SKM-1 treated with dmso at 0.1 percent for 144 hours (cell line): ENCODE measurements around the gene WNT11.
"Not testable (repeated sequence)": the region's sequence is repeated elsewhere in the genome, so short reads cannot be mapped to it uniquely, and the experiment has no call there.

ENCODE experiments used
- DNase-seq: peaks from one replicate; lab custom pipeline; 2025; ENCODE audit not compliant: unreplicated experiment; lab: John Stamatoyannopoulos, UW

The WNT11 gene

DNA sequence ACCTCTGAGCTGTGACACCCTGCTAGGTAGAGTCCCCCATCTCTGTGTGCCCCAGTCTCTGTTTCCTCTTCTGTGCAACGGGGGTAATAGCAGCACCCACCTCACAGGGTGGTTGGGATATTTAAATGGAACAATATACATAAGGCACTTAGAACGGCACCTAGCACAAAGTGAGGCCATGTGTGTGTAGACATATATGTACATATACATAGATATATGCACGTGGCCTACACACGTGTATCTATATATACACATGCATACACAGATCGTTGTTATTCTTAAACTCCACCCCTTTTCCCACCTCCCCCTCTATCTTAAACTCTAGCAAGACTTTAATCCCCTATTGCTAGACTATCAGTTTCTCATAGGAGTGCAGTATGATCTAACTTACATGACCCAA lies 2.4 kb downstream of the WNT11 start:
- no peak for DNase-seq

DNA sequence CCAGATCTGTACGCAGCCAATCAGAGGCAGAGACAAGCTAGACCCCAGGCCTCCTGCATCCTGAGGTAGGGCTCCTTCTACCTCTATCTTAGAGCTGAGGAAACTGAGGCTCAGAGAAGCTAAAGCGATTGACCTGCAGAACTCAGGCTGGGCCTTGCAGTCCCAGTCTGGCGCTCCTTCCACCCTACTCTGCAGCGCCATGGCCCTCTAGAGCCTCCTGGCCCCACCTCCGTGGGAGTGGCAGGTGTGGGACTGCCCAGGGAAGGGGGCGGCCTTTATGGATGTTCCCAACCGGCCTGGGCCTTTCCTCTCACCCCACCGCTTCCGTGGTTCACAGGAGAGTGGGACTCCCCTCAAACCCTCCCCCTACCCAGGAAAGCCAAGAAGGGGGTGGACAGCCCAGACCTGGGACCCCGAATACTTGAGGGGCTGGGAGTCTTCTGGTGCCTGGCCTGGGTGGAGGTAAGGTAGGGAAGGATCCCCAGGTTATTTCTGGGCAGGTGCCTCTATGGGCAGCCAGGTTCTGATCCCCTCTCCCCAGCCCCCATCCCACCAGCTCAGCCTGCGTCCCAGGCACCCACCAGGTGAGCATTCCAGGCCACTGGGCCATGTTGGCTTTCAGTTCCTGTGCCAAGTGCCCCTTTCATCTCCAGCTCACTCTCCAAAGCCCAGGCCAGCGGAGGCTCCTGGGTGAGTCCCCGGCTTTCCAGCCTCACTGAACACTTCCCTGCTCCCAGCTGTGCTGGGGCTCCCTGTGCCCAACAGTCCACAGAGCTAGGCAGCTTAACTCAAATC lies 3.0 kb downstream of the WNT11 start:
- no peak for DNase-seq

DNA sequence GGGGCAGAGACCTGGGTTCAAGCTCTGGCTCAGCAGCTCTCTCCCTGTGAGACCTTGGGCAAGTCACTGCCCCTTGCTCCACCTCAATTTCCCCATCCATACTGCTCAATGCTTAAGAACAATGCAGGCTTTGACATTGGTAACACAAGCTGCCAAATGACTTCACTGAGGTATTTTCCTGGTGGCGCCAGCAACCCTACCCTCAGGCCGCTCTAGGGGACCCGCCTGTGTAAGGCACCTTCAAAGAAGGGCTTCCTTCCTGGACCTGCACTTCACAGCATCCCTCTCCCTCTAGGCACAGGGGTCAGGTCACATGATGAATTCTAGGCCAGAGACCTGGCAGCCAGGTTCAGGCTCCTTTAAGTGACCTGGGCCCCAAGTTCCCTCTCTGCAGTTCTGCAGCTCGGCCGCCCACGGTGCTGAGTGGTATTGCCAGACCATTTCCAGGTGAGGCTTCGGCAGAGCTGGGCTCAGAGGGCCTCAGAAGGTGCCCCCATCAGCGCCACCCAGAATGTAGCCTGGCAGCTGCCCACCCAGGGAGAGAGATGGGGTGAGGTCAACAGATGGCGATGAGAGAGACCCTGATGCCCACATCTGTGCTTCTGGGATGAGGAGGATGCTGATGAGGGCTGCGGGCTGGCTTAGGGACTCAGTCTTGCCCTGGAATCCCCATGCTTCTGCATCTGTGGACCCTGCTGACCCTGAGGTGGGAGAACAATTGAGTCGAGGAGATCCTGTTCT lies 4.5 kb downstream of the WNT11 start:
- no peak for DNase-seq

DNA sequence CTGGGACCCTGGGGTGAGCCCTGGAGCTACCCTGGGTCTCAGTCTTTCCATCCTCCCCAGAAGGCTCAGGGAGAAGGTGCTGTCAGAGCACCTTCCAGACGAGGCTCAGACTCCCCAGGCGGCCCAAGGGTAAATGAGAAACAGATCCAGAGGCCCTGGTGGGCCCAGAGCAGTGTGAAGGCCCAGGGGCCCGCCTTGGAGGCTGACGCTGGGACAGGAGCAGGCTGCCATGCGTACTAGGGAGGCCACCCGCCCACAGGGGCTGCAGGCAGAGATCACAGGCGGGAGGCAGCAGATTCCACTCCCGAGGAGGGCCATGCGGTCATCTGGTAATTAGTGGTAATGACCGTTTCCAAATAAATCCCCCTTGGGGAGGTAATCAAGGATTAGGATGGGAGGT lies 5.2 kb downstream of the WNT11 start:
- DNase-seq: no peak

DNA sequence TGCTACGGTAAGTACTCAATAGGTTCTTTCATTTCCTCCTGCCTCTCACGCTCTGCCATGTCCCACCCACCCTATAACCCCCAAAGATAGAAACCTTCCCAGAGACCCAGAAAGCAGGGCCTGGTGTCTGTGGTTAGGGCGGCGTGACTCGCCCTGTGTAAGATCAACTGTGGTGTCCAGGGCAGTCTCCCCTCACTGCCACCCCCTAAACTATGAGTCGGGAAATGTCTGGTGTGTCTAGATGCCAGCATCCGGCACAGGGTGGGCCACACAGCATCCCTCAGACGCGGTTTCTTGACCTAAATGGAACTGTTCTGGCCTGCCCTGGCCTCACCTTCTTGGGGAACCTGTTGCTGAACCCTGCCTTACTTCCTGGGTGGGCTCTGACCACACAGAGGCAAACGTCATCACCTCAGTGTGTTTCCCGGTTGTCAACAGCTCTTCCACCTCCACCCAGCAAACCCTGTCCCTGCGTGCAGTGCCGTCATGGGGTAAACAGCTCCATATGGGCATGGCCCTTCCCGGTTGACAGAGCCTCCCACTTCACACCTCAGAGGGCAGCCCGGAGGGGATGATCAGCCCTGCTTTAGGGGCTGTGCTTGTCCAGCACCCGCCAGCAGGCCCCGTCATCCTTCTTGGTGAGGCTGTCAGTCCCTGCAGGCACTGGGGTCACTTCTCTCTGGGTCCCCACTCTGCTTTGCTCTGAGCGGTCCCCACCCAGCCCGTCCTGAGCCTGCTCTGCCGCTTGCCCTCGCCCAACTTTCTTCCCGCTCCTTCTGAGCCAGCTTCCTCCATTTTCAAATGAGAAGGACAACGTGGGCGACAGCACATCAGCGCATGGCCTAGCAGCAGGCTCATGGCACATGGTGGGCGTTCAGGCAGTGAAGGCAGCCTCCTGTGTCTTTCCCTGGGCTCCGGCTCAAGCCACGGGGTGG lies 6.0 kb downstream of the WNT11 start:
- no peak for DNase-seq

DNA sequence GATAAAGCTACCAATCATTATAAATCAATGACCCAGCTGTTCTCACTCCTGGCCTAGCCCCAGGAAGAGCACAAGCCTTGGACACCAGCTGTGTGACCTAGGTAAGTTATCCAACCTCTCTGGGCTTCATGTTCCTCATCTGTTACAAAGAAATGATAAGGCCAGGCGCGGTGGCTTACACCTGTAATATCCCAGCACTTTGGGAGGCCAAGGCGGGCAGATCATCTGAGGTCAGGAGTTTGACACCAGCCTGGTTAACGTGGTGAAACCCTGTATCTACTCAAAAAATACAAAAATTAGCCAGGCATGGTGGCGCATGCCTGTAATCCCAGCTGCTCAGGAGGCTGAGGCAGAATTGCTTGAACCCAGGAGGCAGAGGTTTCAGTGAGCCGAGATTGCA lies 7.6 kb downstream of the WNT11 start:
- not testable (repeated sequence) for DNase-seq

DNA sequence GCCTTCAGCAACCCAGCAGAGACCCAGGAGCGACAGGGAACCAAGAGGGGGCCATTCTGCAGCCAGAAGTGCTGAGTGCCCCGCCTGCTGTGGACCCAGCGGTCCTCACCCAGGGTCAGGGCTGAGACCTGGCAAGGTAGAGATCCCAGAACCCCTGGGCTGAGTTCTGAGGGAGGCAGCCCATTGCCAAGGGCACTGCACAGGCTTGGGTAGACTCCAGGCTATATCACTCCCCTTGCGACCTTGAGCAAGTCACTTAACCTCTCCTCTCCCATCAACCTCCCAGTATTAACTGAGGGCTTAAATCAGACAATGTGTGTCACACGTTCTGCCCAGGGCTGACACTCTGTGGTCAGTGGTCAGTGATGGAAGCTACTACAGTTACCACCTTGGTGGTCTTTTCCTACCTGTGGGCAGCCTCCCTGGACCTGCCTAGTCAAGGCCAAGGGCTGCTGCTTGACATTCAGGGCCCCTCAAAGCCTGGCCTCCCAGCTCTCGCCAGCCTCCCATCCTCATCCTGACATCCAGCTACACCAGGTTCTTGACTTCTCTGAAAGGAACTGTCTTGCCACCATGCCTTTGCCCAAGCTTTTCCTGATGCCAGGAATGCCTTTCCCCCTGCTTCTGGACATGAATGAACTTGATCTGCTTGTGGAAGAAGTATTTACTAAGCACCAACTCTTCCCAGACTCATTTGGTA lies 8.2 kb downstream of the WNT11 start:
- DNase-seq: no peak

DNA sequence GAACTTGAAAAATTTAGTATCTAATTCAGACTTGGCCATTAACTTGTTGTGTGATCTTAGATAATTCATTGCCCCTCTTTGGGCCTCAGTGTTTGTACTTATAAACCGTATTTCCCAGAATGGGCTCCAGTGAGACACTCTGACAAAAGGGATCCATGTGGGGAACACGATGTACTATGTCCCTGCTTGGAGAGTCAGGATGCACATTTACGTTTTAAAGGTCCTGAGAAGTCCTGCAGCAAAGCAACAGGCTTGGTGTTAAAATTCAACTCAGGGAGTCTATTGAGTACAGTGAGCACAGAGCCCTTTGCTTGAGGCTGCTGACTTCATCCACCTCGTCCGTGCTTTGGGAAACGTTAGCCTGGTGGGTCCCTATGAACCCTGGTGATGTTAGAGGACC lies 9.0 kb downstream of the WNT11 start:
- DNase-seq: no peak

DNA sequence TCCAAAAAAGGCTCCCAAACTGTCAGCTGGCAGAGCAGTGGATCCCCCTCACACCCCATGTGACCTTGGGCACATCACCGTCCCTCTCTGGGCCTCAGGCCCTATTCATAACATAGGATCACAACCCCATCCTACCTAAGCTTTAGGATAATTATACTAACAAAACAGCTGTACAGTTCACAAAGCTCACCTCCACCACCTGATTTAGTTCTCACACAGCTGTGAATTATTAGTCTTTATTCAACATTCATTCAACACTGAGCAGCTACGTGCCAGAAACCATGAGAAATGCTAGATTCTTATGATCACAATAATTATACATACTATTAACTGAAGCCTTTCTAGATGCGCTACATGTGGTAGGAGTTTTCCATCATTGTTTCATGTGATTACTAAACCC lies 9.5 kb downstream of the WNT11 start:
- no peak for DNase-seq

DNA sequence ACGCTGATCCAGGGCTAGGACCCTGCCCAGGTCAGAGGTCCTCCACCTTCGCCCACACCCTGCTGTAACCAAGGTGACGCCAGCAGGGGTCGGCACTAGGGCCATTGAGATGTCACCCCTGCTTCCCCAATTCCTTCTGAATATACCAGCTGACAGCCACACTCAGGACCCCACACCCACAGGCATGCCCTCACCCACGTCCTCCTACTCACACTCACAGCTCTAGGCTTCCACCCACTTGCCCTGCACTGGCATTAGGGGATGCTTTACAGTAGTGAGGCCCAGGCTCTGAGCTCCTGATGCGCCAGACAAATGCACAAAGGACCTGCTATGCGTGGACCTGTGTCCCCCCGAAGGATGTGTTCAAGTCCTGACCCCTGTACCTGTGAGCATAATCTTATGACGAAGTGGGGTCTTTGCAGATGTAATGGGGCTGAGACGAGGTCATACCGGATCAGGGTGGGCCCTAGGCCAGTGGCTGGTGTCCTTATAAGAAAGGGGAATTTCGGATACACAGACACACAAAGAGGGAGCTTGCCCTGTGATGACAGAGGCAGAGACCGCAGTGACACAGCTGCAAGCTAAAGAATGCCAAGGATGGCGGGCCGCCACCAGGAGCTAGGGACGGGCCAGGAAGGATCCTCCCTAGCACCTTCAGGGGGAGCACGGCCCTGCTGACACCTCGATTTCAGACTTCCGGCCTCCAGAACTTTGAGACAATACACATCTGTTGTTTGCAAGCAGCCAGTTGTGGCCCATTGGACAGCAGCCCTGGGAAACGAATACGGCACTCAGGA lies 11.2 kb downstream of the WNT11 start:
- DNase-seq: no peak

DNA sequence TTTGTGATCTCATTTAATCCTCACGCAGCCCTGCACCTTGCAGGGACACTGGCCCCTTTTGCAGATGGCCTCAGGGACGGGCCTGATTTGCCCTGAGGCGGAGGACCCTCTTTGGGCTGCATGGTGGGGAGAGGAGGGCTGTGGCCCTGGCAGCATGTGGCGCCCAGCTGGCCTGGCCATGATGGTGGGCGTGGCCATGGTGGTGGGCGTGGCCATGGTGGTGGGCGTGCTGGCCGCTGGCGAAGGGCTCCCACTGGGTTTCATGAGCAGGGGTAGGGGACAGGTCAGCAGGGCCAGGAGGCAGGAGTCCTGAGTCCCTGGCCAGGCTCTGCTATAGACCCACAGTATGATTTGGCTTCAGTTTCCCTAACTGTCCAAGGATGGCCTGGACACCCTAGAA lies 13.1 kb downstream of the WNT11 start:
- DNase-seq: no peak

DNA sequence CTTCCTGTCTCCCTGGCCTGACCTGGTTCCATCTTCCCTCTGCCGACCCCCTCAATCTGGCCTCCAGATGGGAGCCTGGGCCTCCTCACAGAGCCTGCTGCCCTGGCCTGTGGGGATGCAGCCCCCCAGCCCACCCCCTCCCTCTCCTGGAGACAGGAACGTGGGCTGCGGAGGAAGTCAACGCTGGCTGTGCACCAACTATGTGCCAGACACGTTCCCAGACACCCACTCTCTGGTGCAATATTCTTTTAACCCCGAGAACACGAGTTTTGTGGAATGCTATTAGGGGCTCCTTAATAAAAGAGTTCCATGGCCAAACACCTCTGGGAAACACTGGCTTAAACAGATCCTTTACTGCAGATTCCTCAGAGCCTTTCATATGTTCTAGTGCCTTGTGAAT lies 15.9 kb downstream of the WNT11 start:
- no peak for DNase-seq

DNA sequence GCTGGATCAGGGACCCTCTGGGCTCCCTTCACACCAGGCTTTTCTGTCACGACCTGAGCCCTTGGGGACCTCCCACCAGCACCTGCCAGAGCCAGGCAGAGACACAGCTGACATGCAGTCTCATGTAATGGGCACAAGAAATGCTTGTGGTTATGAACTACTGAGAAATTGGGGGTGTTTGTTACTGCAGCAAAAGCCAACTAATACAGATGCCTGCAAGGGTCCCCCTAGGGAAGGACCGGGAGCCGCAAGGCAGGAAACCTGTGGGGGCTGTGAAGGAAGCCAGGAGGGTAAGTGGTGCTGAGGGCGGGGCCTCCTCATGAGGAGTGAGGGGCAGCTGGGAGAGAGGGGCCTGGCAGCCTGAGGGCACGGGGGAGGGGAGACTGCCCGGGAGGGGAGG lies 16.6 kb downstream of the WNT11 start:
- no peak for DNase-seq

DNA sequence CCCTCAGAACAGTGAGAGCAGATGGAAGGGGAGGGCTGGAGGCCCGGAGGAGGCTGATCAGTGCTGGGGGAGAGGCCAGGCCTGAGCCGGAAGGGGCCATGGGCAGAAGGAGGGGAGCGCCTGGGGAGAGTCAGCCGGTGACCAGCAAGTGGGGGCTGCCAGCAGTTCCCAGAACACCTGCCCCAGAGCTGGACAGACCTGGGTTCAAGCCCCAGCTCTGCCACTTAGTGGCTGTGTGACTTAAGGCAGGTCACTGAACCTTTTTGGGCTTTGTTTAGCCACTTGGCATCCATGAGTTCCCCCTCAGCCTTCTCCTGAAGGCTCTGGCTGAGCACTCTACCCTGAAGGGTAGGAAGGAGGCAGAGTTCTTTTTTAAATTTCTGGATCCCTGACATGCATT lies 17.4 kb downstream of the WNT11 start:
- no peak for DNase-seq

DNA sequence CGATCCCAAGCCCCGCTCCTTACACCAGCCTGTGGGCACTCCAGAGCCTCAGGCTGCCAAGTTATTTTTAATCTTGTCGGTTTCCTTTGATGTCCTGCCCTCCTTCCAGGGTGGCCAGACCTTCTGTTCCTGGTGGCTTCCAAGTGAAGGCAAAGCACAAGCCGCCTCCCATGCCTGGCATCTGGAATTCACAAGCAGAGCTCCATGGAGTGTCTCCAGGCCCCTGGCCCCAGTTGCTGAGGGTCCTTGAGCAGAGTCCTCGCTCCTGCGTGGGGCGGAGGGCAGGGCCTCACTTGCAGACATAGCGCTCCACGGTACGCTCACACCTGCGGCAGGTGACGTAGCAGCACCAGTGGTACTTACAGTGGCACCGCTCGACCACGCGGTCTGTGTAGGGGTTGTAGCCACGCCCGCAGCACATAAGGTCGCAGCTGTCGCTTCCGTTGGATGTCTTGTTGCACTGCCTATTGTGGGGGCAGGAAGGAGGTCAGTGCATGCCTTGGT lies 19.5 kb downstream of the WNT11 start:
- DNase-seq: no peak

DNA sequence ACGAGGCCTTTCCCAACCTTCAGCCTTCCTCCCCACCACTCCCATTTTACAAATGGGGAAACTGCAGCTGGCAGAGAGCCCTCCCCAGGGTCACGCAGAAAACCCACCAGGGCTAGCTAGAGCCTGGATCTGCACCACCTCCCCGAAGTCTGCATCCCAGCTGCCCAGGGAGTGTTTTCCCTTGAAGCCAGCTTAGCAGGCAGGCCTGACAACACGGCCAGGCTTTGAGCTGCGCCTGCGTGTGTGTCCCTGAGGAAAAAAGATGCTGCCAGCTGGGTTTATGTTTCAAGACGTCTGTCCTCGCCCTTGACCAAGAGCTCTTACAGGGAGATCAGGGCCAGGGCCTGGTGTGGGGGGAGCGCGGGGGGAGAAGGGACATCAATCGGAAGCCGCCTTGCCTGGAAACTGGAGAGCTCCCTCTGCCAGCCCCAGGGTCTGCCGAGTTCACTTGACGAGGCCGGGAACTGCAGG lies 20.3 kb downstream of the WNT11 start:
- DNase-seq: no peak

DNA sequence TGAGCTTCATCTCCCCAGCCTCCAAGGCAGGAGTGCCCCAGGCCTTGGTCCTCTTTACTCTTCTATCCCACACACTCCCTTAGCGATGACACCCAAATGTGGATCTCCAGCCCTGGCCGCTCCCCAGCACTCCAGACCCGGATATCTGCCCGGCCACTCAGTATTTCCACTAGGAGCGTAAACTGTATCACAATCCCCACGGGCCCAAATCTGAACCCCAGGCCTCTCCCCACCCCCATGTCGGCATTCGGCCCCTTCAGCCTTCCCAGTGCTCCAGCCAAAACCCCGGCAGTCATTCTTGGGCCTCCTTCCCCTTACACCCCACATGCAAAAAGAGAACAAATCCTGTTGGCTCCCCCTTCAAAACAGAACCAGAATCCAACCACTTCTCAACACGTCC lies 20.8 kb downstream of the WNT11 start:
- DNase-seq: no peak

DNA sequence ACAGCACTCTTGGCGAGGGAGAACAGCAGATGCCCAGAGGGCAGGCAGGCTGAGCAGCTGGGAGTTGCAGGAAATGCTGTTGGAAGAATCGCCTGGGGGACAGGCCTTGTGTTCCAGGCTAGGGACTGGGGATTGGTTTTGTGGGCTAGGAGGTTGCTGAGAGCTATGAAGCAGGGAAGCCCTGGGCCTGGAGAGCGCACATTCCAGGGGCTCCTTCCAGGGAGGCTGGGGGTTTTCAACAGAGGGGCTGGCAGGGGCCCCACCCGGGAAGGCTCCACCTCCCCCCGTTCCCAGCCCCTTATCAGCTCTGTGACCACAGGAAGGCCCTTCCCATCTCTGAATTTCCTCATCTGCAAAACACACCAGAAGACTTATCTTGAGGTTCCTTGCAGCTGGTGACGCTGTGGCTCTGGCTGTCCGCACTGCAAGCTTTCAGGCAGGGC lies 21.7 kb downstream of the WNT11 start:
- no peak for DNase-seq

DNA sequence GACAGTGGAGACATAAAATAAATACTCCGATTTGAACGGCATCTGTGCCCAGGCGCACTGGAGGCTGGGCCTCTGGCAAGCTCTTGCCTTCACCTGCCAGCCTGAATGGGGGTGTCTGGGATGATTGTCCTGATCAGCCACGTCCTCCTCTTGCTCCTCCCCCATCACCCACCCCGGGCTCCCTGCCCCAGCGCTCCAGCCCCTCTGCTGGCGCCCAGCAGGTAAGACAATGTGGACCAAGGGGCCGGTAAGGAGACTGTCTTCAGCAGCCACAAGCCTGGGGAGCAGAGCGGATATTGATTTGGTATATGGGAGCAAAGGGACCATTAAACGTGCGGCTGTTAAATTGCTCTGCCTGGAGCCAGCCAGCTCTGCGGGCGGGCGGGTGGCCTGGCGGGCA lies 24.9 kb downstream of the WNT11 start:
- no peak for DNase-seq

DNA sequence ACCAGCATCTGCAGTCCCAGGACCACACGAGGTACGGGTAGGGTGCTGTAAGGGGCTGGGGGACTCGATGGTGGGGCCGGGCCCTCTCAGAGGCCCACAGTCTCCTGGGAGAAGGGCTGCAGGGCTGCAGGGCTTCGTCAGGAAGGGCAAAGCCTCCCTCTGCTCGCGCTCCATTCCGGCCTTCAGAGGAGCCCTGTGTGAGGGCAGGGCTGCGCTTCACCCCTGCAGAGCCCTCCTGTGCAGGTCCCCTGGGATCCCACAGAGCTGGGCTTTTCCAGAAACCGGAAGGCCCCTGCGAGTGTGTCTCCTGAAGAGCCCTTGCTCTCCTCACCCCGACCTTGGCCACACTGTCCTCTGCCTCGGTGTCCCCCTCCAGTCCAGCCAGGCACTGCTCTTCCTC lies 27.2 kb downstream of the WNT11 start:
- DNase-seq: no peak
